GM19397 (cell line): ENCODE results near the gene ATRNL1.
"Not testable (repeated sequence)": the region's sequence is repeated elsewhere in the genome, so short reads cannot be mapped to it uniquely, and the experiment has no call there.

Source experiments
- ATAC-seq: cut with Tn5 transposase; IDR thresholded peaks from one replicate; pipeline ENCODE4 v1.9.1; 2021; ENCODE audit warnings: mild to moderate bottlenecking, moderate library complexity; ENCODE audit not compliant: unreplicated experiment

ATRNL1 gene

DNA sequence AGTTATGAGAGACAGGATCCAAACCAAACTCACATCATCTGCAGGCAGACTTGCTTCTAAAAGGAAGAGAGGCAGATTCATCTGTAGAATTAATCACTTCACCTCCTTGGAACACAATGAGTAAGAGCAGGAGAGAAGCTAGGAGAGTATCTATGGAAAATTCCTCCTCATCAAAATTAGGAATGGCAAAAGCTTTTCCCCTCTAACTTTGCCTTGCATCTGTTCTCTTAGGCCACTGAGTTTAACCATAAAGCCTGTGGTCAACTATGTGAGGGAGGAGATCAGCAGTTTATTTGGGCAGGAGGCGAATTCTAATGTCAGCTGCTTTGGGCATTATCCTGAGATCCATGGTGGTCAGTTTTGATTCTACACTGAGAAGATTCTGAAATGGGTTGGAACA is 618.1 kb downstream of the ATRNL1 start:
- no peak for ATAC-seq

- no peak for ATAC-seq
Measured at GRCh38 chr10:115720121-115720520, 627.0 kb downstream of the ATRNL1 start.

DNA sequence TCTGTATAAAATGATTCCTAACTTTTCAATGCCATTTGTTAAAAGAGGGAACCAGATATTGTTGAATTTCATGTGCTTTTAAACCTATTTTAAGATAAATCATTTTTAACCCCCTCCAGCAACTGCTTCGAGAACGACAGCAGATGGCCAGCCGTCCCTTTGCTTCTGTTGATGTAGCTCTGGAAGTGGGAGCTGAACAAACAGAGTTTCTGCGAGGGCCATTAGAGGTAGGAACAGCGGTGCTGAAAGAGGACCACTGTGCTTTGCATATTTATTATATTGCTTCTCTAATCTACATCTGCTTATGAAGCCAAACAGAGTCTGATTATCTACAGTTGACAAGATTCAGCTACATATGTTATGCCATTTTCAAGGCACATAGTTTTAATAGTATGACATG is 634.0 kb downstream of the ATRNL1 start:
- no peak for ATAC-seq

DNA sequence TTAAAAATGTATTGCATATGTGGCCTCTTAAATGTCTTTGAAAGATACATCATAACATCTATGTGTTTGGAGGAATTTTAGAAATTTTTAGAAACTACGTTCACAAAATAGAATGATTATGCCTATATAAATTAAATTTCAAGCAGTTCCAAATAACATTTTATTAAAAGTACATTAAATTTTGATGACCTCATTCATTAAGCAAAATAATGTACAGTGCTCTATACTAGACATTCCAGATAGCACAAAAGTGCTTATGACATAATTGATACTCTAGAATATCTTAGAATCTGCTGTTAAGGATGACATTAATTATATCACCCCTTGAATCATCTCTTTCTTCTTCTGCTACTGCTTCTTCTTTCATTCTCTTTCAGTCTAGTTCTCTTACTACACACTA is 650.9 kb downstream of the ATRNL1 start:
- no peak for ATAC-seq

DNA sequence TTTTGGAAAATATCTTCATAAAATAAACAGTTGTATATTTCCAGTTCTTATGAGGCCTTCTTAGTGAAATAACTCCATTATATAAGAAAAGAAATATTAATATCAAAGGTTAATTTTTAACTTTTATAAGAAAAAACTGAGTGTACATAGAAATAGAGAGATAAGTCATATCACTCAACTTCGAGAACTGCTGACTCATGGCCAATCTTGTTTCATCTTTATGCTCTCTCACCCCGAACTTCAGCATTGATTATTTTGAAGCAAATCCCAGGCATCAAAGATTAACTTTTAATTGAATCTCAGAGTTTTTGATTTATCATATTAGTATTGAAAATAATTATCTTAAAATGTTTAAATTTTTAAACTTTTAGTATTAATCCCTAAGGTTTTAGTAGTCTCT is 652.8 kb downstream of the ATRNL1 start:
- ATAC-seq = no peak

DNA sequence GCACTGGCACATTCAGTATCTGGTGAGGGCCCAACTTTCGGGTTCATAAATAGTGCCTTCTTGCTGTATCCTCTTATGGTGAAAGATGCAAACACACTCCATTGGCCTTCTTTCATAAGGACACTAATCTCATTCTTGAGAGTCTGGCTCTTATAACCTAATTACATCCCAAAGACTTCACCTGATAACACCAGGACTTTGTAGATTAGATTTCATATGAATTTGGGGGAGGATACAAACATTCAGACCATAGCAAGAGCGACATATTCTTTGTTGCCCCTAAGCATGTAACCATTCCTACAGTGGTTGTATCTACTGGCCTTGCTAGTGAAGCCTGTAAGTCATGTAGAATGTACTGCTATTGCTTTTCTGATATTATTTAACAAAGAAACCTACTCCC is 654.6 kb downstream of the ATRNL1 start:
- no peak for ATAC-seq

DNA sequence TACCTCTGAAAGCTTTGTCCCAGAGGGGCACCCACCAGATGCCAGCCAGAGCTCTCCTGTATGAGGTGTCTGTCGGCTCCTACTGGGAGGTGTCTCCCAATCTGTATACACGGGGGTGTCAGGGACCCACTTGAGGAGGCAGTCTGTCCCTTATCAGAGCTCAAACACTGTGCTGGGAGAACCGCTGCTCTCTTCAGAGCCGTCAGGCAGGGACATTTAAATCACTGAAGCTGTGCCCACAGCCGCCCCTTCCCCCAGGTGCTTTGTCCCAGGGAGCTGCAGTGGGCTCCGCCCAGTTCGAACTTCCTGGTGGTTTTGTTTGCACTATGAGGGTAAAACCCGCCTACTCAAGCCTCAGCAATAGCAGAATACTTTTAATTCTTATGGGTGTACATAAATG is 665.3 kb downstream of the ATRNL1 start:
- not testable (repeated sequence) for ATAC-seq

DNA sequence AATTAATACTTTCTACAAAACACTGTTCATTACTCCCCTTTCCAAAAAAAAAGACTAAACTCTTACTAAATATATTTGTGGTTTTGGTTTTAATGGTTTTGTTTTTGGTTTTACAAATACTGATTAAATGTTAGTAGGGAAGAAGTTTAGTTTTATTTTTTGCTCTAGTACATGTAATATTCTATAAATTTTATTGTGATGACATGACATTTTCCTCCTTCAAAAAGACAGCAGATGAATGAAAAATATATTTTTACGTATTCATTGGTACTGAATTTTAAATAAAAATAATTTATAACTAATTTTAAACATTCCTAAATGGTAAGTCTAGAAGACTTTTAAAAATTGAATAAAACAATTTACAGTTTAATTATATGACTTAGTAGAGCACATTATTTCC is 667.0 kb downstream of the ATRNL1 start:
- ATAC-seq = no peak

GRCh38 chr10:115761166-115761565 is 668.0 kb downstream of the ATRNL1 start:
- no peak for ATAC-seq

- no peak for ATAC-seq
Measured at GRCh38 chr10:115762029-115762428, 668.9 kb downstream of the ATRNL1 start.

DNA sequence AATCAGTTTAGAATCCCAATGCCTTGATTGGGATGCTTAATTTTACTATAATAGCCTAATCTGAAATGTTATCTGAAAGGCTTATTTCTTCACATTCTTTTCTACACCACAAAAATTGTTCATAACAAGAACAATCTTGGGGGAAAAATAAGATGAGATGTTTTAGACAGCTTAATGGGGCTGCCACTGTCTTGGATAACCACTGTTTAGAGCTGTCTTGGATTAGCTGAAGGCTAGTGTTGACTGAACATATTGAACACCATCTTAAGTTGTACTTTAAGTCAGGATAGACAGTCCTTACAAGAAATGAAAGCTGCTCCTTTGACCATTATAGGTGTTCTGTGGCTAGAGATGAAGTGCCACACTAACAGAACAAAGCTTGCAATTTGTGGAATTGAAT is 678.6 kb downstream of the ATRNL1 start:
- ATAC-seq = no peak

DNA sequence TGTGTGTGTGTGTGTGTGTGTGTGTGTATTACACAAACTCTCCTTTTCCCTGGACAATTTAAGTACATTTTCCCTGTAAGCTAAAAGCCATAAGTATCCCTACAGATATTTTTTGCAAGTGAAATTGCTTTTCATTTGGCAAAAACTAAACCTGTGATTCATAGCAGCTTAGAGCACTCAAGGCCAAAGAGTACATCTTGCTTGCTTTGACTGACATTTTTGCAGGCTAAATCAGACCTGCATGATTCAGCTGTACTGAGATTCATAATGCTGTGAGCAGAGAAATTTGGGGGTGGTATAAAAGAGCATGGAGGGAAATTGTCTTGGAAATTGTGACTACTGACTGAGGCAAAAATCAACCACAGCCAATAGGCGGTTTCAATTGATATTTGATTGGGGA is 679.4 kb downstream of the ATRNL1 start:
- no peak for ATAC-seq

DNA sequence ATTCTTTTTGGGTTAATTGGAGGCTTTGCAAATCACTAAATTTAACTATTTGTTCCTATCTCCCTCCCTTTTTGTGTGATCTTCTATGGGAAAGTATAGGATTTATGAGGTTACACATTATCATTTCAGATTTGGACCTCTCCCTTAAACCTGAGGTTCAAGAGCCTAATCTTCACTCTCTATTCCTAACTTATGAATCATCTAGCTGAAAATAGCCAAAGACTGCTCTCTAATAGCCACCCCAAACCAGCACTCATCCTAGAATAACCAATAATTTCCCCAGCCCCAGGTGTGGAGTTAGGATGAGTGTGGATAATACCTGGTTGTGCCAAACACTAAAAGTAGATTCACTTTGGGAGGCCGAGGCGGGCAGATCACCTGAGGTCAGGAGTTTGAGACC is 680.7 kb downstream of the ATRNL1 start:
- ATAC-seq = no peak

GRCh38 chr10:115774721-115775120 is 681.6 kb downstream of the ATRNL1 start:
- no peak for ATAC-seq

- ATAC-seq = no peak
Measured at GRCh38 chr10:115777646-115778045, 684.5 kb downstream of the ATRNL1 start.

DNA sequence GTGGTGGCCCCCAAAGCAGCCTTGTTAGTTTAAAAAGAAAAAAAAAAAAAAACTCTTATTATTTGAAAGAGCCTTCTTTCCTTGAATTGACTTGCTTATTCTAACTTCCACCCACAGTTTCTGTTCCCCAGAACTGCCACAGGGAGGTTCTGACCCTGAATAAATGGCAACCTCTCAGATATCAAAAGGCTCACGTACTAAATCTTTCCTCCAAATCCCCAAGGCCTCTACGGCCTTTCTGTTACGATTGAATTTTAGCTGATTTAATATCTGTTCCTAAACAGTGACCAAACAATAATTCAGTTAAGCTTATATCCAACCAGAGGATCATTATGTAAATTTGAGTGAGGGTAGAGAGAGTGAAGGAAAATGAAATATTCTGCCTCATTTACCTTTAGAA is 697.1 kb downstream of the ATRNL1 start:
- ATAC-seq = no peak

GRCh38 chr10:115795964-115796363 is 702.8 kb downstream of the ATRNL1 start:
- ATAC-seq = no peak

GRCh38 chr10:115801457-115801856 is 708.3 kb downstream of the ATRNL1 start:
- ATAC-seq = no peak

DNA sequence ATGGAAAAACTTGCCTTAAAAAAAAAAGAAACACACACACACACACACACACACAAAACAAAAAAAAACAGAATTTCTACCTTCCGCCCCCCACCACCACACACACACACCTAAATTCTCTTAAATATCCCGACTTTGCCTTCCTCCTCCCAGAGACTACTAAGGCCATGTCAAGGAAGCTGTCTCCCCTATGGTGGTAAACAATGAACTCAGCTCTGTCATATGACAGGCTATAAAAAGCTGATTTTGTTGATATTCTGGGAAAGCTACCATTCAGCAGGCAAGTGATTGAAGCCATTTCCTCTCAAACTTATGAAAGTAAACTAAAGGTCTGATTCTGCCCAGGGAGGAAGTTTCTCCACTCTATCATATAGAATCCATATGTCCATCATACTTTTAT is 708.8 kb downstream of the ATRNL1 start:
- no peak for ATAC-seq

- no peak for ATAC-seq
Measured at GRCh38 chr10:115802911-115803310, 709.7 kb downstream of the ATRNL1 start.

DNA sequence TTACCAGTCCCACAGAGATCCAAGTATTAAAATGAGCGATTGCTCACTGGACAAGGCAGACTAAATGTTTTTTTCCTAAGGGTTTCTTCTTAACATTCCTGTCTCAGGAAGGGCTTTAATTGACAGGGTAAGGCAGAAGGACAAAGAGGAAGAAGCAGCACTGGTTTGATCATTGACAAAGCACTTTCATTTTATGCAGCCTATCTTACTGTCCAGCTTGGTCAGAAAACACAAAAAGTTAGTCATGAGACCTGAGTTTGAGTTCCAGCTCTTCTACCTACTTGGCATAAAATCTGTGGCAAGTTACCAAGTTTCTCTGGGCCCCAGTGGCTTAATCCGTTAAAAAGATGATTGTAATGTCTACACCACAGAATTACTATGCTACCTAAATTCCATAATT is 721.4 kb downstream of the ATRNL1 start:
- no peak for ATAC-seq

GRCh38 chr10:115818012-115818411 is 724.8 kb downstream of the ATRNL1 start:
- ATAC-seq = no peak

DNA sequence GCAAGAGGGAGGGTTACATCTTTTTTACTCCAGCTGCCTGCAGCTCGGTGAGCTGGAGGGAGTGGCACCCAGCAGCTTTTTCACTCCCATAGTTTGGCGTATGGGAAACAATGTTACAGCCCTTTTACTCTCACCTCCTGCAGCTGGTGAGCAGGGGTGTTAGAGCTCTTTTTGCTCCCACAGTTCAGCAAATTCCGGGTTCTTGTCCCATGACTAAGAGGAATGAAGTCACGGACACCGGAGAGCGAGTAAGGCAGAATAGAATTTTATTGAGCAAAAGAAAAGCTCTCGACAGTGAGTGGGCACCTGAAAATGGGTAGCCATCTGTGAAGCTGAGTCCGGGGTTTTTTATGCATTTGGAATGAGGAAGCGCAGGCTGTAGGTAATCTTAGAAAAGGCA is 733.2 kb downstream of the ATRNL1 start:
- no peak for ATAC-seq
